GM12878 (cell line): Measurements from ENCODE around the gene SMG6. TPM values are rescaled to one million over a fixed set of nuclear protein-coding genes. Genes with fewer than 3 reads are reported as not detected.

Source experiments
- ATF7 ChIP-seq: fragments of 450-650 bp; IDR thresholded peaks from 2 replicates; pipeline ENCODE4 v1.6.1; 2016; ENCODE audit warnings: low read depth, mild to moderate bottlenecking
- CBX3 ChIP-seq: fragments of 200-600 bp; sonication (generic); IDR thresholded peaks from 2 replicates; pipeline ENCODE4 v1.6.1; 2016; ENCODE audit warnings: low read depth, borderline replicate concordance
- CBX5 ChIP-seq: sonication (generic); IDR thresholded peaks from 2 replicates; pipeline ENCODE4 v1.6.1; 2016; ENCODE audit warnings: low read depth, moderate library complexity, mild to moderate bottlenecking, inconsistent platforms
- CREB1 ChIP-seq: IDR thresholded peaks from 2 replicates; pipeline ENCODE4 v1.6.1; 2012; ENCODE audit warnings: low read depth, mild to moderate bottlenecking, inconsistent platforms
- ETV6 ChIP-seq, 2 experiments: fragments of 450-650 bp in 1 of 2; IDR thresholded peaks in 1 of 2; conservative IDR thresholded peaks in 1 of 2; 2 replicates each; pipeline ENCODE4 v1.6.1; 2014; ENCODE audit warnings: antibody characterized with exemption in 1 of 2, borderline replicate concordance in 1 of 2, low read depth in 1 of 2, mild to moderate bottlenecking in 1 of 2, moderate library complexity in 1 of 2
- FOS ChIP-seq: IDR thresholded peaks from 3 replicates; pipeline ENCODE4 v1.6.1; 2011; ENCODE audit warnings: borderline replicate concordance; ENCODE audit not compliant: insufficient read length; ENCODE audit errors: extremely low read depth
- FOXK2 ChIP-seq: fragments of 450-650 bp; IDR thresholded peaks from 2 replicates; pipeline ENCODE4 v1.6.1; 2017; ENCODE audit warnings: mild to moderate bottlenecking, moderate library complexity
- ZNF622 ChIP-seq: fragments of 450-650 bp; IDR thresholded peaks from 2 replicates; pipeline ENCODE4 v1.6.1; 2017; ENCODE audit warnings: mild to moderate bottlenecking, inconsistent platforms
- polyA plus RNA-seq, 11 experiments: library from polyadenylated mRNA; depleted of rRNA in 4 of 11; unstranded in 6 of 11; stranded (reverse) in 5 of 11; fragments of >200 nt; fragmentation: Nextera tagmentation in 4 of 11; fragmentation: Illumina TruSeq in 1 of 11; extraction: Ambion mirVana in 4 of 11; extraction: Trizol in 1 of 11; gene quantifications; 1 replicate in 1 of 11; 2 replicates in 10 of 11; pipeline versions ENCODE4 v1.2.1 to v1.2.3, GENCODE V29; 2011 to 2016; ENCODE audit warnings: inconsistent platforms in 2 of 11, missing spikeins in 2 of 11, low read depth in 1 of 11
- total RNA-seq, 4 experiments: library from RNA; depleted of rRNA in 3 of 4; stranded (reverse); fragments of >200 nt in 3 of 4; fragmentation: Illumina TruSeq in 1 of 4; extraction: Trizol in 1 of 4; gene quantifications; 2 replicates each; pipeline versions ENCODE4 v1.2.1 to v1.2.3, GENCODE V29; 2013 to 2021
- TF ChIP-seq, protein P1 (sequence below): IDR thresholded peaks from 2 replicates; pipeline ENCODE4 v1.6.1; 2011; ENCODE audit warnings: borderline replicate concordance, low read depth, mild to moderate bottlenecking, moderate library complexity, mixed read lengths, low read length; ENCODE audit not compliant: insufficient read depth; ENCODE audit errors: extremely low read length
- TF ChIP-seq, protein P2 (sequence below): fragments of 450-650 bp; IDR thresholded peaks from 2 replicates; pipeline ENCODE4 v1.6.1; 2017; ENCODE audit warnings: mild to moderate bottlenecking
- TF ChIP-seq, protein P3 (sequence below): fragments of 450-650 bp; IDR thresholded peaks from 2 replicates; pipeline ENCODE4 v1.6.1; 2017; ENCODE audit warnings: mild to moderate bottlenecking, moderate library complexity
- TF ChIP-seq, protein P4 (sequence below): IDR thresholded peaks from 2 replicates; pipeline ENCODE4 v1.6.1; 2011; ENCODE audit warnings: low read depth, low read length, improper control_type of control experiment, borderline replicate concordance
- TF ChIP-seq, protein P5 (sequence below): fragments of 450-650 bp; IDR thresholded peaks from 2 replicates; pipeline ENCODE4 v1.6.1; 2017; ENCODE audit warnings: mild to moderate bottlenecking, moderate library complexity
- TF ChIP-seq, protein P6 (sequence below): fragments of 450-650 bp; formaldehyde crosslinking; IDR thresholded peaks from 2 replicates; pipeline ENCODE4 v1.4.0; 2022; ENCODE audit warnings: mild to moderate bottlenecking, moderate library complexity

SMG6 gene
- total and polyA plus RNA-seq, 10 of the 15 experiments (the other 5 are each of a cell fraction or from before 2014, with no cell fraction given): 0.58 to 28.7 (median 15.7) TPM

DNA sequence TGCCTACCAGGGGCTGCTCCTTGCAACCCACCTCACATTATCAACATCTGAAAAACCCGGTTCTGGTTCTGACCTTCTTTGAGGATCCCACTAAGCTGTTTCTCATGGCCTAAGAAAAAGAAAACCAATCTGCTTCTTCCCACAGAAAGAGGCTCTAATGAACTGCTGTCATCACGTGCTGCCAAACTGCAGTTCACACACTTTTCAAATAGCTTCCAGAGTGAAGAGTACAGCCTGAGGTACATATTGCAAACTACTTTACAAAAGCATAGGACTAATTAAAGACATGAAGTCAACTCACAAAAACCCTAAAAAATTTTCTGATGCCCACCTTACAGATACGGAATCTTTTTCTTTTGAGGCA lies 36.7 kb downstream of the SMG6 start (continued):
- TF ChIP-seq, protein P1, sequence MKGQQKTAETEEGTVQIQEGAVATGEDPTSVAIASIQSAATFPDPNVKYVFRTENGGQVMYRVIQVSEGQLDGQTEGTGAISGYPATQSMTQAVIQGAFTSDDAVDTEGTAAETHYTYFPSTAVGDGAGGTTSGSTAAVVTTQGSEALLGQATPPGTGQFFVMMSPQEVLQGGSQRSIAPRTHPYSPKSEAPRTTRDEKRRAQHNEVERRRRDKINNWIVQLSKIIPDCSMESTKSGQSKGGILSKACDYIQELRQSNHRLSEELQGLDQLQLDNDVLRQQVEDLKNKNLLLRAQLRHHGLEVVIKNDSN: peak; percentile 49
- TF ChIP-seq ETV6 (conservative IDR thresholded peaks at IDR 0.05 in 1 of 2, IDR thresholded peaks at IDR 0.05 in 1 of 2; ENCODE audit: borderline replicate concordance in 1 of 2, low read depth in 1 of 2): no peak
- TF ChIP-seq ZNF622: no peak
- TF ChIP-seq, protein P2, sequence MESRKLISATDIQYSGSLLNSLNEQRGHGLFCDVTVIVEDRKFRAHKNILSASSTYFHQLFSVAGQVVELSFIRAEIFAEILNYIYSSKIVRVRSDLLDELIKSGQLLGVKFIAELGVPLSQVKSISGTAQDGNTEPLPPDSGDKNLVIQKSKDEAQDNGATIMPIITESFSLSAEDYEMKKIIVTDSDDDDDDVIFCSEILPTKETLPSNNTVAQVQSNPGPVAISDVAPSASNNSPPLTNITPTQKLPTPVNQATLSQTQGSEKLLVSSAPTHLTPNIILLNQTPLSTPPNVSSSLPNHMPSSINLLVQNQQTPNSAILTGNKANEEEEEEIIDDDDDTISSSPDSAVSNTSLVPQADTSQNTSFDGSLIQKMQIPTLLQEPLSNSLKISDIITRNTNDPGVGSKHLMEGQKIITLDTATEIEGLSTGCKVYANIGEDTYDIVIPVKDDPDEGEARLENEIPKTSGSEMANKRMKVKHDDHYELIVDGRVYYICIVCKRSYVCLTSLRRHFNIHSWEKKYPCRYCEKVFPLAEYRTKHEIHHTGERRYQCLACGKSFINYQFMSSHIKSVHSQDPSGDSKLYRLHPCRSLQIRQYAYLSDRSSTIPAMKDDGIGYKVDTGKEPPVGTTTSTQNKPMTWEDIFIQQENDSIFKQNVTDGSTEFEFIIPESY: no peak
- TF ChIP-seq, protein P3, sequence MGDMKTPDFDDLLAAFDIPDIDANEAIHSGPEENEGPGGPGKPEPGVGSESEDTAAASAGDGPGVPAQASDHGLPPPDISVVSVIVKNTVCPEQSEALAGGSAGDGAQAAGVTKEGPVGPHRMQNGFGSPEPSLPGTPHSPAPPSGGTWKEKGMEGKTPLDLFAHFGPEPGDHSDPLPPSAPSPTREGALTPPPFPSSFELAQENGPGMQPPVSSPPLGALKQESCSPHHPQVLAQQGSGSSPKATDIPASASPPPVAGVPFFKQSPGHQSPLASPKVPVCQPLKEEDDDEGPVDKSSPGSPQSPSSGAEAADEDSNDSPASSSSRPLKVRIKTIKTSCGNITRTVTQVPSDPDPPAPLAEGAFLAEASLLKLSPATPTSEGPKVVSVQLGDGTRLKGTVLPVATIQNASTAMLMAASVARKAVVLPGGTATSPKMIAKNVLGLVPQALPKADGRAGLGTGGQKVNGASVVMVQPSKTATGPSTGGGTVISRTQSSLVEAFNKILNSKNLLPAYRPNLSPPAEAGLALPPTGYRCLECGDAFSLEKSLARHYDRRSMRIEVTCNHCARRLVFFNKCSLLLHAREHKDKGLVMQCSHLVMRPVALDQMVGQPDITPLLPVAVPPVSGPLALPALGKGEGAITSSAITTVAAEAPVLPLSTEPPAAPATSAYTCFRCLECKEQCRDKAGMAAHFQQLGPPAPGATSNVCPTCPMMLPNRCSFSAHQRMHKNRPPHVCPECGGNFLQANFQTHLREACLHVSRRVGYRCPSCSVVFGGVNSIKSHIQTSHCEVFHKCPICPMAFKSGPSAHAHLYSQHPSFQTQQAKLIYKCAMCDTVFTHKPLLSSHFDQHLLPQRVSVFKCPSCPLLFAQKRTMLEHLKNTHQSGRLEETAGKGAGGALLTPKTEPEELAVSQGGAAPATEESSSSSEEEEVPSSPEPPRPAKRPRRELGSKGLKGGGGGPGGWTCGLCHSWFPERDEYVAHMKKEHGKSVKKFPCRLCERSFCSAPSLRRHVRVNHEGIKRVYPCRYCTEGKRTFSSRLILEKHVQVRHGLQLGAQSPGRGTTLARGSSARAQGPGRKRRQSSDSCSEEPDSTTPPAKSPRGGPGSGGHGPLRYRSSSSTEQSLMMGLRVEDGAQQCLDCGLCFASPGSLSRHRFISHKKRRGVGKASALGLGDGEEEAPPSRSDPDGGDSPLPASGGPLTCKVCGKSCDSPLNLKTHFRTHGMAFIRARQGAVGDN: peak; percentile 92
- no peak for TF ChIP-seq ATF7
- TF ChIP-seq CBX3: no peak
- no peak for TF ChIP-seq FOS
- no peak for TF ChIP-seq FOXK2
- 0 out of 2 replicates have a peak, but pooled peaks have one; percentile 3 for TF ChIP-seq CBX5
- TF ChIP-seq, protein P4, sequence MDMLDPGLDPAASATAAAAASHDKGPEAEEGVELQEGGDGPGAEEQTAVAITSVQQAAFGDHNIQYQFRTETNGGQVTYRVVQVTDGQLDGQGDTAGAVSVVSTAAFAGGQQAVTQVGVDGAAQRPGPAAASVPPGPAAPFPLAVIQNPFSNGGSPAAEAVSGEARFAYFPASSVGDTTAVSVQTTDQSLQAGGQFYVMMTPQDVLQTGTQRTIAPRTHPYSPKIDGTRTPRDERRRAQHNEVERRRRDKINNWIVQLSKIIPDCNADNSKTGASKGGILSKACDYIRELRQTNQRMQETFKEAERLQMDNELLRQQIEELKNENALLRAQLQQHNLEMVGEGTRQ: peak; percentile 64; the same call in 1 of the 2 replicates
- TF ChIP-seq, protein P5, sequence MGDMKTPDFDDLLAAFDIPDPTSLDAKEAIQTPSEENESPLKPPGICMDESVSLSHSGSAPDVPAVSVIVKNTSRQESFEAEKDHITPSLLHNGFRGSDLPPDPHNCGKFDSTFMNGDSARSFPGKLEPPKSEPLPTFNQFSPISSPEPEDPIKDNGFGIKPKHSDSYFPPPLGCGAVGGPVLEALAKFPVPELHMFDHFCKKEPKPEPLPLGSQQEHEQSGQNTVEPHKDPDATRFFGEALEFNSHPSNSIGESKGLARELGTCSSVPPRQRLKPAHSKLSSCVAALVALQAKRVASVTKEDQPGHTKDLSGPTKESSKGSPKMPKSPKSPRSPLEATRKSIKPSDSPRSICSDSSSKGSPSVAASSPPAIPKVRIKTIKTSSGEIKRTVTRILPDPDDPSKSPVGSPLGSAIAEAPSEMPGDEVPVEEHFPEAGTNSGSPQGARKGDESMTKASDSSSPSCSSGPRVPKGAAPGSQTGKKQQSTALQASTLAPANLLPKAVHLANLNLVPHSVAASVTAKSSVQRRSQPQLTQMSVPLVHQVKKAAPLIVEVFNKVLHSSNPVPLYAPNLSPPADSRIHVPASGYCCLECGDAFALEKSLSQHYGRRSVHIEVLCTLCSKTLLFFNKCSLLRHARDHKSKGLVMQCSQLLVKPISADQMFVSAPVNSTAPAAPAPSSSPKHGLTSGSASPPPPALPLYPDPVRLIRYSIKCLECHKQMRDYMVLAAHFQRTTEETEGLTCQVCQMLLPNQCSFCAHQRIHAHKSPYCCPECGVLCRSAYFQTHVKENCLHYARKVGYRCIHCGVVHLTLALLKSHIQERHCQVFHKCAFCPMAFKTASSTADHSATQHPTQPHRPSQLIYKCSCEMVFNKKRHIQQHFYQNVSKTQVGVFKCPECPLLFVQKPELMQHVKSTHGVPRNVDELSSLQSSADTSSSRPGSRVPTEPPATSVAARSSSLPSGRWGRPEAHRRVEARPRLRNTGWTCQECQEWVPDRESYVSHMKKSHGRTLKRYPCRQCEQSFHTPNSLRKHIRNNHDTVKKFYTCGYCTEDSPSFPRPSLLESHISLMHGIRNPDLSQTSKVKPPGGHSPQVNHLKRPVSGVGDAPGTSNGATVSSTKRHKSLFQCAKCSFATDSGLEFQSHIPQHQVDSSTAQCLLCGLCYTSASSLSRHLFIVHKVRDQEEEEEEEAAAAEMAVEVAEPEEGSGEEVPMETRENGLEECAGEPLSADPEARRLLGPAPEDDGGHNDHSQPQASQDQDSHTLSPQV: peak; percentile 80
- TF ChIP-seq, protein P6, sequence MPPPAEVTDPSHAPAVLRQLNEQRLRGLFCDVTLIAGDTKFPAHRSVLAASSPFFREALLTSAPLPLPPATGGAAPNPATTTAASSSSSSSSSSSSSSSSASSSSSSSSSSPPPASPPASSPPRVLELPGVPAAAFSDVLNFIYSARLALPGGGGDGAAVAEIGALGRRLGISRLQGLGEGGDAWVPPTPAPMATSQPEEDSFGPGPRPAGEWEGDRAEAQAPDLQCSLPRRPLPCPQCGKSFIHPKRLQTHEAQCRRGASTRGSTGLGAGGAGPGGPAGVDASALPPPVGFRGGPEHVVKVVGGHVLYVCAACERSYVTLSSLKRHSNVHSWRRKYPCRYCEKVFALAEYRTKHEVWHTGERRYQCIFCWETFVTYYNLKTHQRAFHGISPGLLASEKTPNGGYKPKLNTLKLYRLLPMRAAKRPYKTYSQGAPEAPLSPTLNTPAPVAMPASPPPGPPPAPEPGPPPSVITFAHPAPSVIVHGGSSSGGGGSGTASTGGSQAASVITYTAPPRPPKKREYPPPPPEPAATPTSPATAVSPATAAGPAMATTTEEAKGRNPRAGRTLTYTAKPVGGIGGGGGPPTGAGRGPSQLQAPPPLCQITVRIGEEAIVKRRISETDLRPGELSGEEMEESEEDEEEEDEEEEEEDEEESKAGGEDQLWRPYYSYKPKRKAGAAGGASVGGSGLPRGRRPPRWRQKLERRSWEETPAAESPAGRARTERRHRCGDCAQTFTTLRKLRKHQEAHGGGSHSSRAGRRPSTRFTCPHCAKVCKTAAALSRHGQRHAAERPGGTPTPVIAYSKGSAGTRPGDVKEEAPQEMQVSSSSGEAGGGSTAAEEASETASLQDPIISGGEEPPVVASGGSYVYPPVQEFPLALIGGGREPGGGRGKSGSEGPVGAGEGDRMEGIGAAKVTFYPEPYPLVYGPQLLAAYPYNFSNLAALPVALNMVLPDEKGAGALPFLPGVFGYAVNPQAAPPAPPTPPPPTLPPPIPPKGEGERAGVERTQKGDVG: 0 out of 2 replicates have a peak, but pooled peaks have one; percentile 29
- no peak for TF ChIP-seq CREB1
